LNCAP (cell line): Measurements from ENCODE around the gene TUBAL3.

ENCODE experiments used
- TF ChIP-seq, protein P1 (sequence below): fragments of 450-650 bp; IDR thresholded peaks from 2 replicates; pipeline ENCODE4 v1.5.1; 2017; ENCODE audit warnings: mild to moderate bottlenecking

TUBAL3 gene

DNA sequence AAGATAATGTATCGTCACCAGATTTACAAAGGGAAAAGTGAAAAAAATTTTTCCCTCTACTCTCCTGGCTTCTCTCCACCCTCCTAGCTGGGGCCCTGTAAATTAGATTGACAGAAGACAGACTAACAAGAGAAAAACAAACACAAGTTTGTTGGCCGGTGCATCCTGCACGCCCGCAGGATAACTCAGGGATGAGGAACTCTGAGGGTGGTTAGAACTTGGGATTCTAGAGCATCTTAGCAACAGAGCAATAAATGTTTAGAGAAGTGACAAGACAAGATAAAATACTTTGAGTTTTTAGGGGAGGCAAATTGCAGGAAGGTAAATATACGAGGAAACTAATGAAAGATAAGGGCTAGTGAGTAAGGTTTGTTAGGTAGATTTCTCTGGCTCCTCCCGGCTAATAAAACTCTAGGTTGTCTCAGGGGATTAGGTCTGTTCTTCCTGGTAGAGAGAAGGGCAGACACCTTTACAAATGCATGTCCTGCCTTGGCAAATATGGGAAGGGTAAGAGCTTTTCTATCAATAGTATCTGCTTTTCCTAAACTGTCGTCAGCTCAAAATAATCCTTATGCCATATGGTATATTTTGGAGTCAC lies 44.2 kb downstream of the TUBAL3 start:
- TF ChIP-seq, protein P1, sequence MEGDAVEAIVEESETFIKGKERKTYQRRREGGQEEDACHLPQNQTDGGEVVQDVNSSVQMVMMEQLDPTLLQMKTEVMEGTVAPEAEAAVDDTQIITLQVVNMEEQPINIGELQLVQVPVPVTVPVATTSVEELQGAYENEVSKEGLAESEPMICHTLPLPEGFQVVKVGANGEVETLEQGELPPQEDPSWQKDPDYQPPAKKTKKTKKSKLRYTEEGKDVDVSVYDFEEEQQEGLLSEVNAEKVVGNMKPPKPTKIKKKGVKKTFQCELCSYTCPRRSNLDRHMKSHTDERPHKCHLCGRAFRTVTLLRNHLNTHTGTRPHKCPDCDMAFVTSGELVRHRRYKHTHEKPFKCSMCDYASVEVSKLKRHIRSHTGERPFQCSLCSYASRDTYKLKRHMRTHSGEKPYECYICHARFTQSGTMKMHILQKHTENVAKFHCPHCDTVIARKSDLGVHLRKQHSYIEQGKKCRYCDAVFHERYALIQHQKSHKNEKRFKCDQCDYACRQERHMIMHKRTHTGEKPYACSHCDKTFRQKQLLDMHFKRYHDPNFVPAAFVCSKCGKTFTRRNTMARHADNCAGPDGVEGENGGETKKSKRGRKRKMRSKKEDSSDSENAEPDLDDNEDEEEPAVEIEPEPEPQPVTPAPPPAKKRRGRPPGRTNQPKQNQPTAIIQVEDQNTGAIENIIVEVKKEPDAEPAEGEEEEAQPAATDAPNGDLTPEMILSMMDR, result no peak

DNA sequence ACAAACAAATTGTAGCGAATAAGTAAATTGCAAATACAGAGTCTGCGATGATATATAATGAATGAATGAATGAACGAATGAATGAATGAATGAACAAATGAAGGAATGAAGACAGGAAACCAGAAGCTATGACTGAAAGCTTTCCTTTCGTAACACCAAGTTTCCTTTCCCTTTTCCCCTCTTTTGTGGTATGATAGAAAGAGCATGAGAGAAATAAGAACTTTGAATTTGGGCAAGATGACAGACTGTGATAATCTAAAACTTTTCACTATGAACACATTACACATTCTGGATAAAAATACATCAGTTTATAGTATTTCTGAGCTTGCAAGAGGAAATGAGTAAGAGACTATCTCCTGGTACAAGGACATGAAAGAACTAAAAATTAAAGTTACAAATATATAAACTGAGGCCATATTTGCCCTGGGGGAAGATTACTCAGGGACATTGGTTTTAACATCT lies 48.3 kb downstream of the TUBAL3 start:
- TF ChIP-seq, protein P1, result no peak

DNA sequence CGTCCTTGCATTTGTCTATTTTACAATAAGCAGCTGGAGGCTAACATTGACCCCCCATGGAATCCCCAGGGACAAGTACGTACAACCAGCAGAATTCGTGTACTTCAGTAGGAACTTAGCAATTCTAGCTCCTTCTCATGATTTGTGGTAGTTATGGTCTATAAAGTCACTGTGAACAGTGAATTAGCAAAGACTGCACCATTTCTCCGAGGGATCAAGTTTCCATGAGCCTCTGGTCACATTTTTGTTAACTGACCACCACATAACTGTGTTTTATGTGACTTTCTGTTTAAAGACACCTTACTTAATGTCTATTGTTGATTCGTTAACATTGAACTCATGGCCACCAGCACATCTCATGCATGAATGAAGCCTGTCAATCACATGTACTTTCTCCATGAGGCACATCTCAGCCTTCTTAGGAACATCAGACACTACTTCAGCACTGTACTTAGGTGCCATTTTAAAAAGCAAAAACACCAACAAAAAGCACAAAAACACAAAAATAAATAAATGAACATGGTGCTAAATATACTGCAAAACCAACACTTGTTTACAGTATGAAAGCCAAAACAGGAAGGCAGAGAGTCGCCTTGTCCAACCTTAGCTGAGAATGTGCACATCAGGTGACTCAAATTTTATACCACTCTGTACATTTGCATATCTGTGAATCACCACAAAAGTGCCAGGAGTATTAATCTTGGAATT lies 48.9 kb downstream of the TUBAL3 start:
- TF ChIP-seq, protein P1, result no peak

DNA sequence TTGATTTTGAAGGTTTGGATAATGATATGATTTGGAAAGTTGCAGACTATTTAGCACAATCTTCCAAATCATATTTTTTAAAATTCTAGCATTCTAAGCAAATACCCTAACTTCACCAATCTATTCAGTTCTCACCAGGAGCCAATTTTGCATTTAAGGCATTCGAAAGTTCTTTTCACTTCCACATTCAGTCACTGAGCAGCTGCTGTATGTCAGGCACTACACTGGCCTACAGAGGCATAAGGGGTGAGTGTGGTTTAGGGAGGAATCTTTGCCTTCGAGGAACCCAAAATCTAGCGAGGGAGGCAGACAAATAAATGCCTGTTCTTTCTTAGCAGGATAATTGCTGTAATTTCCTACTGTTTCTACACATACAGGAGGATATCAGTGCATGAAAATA lies 50.6 kb downstream of the TUBAL3 start:
- TF ChIP-seq, protein P1, result no peak

DNA sequence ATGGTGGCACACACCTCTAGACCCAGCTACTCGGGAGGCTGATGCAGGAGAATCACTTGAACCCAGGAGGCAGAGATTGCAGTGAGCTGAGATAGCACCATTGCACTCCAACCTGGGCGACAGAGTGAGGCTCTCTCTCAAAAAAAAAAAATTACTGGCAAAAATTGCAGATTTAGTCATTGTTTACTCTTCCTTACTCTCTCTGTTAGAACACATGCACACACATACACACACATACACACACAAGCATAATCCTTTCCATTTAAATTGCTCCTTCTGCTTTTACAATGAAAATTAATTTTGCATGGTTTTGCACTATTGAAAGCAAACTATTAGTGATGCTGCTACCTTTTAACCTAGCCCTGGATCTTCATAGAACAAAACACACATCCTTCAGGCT lies 55.3 kb downstream of the TUBAL3 start:
- TF ChIP-seq, protein P1, result no peak

DNA sequence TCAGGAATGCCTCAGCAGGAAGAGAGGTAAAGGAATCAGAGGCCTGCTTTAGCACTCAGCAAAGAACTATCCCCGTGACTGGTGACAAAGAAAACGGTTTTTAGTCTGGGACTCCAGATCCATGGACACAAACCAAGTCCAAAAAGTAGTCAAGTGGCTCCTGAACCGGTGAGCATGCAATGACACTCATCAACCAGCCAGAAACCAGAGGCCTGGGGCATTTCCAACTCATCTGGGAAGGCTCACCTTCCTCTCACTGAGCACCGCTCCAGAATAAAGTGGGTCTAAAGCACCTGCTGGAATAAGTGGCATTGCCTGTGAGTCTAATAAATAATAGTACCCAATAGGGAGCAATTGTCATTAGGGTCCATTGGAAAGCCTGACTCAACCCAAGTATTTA lies 57.7 kb downstream of the TUBAL3 start:
- TF ChIP-seq, protein P1, result no peak

DNA sequence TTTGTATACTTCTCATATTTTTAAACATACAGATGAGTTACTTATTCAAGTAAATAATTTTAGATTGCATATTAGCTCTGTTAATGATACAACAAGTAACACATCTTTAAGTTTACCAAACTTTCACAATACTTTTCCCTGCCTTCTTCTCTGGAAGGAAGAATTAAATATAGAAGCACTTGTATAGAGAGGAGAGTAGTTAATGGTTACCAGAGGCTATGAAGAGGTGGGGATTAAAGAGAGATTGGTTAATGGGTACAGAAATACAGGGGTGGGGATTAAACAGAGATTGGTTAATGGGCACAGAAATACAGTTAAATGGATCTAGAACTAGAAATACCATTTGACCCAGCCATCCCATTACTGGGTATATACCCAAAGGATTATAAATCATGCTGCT lies 59.9 kb downstream of the TUBAL3 start:
- TF ChIP-seq, protein P1, result no peak
